K562 (cell line): ENCODE data around the gene NXNL2. TPM values are rescaled to one million over a fixed set of nuclear protein-coding genes. Genes with fewer than 3 reads are reported as not detected.

Experiments used
- ATAC-seq: fragments of 200-7000 bp; cut with Tn5 transposase; 3 replicates; pipeline ENCODE4 v1.9.1; 2020; ENCODE audit warnings: moderate library complexity
- BruUV-seq: library from RNA; stranded (reverse); fragments of 400-500 nt; replicated peaks from 2 replicates; lab custom pipeline; 2021; lab: Mats Ljungman, UMichigan
- CTCF ChIA-PET: fragments of 300-600 bp; formaldehyde crosslinking; extraction: SDS; loops from one replicate; lab custom pipeline; 2021; ENCODE audit warnings: low intra/inter-chr PET ratio; lab: Yijun Ruan, JAX
- POLR2A ChIA-PET: fragments of 300-600, 350-650 bp; sonication (Branson Sonifier 250); formaldehyde crosslinking; extraction: SDS; loops from one replicate; lab custom pipeline; 2021; ENCODE audit warnings: antibody characterized with exemption, inconsistent platforms; lab: Yijun Ruan, JAX
- DNase-seq, 4 experiments: peaks; one replicate each; pipeline versions ENCODE4 v3.0.0 to v3.0.0-alpha.2; 2011 to 2018; ENCODE audit warnings: low spot score in 3 of 4, mixed read lengths in 3 of 4; ENCODE audit errors: extremely low read depth in 1 of 4
- FAIRE-seq: peaks from 2 replicates; lab custom pipeline; 2011; peaks lifted over from hg19 to GRCh38; lab: Jason Lieb, UNC
- H2AFZ ChIP-seq: 2 replicates; pipeline ENCODE4 v1.6.0; 2011; ENCODE audit warnings: low read depth, low read length, control low read depth, inconsistent platforms
- H3K27ac ChIP-seq: fragments of 200-600 bp; 3 replicates; pipeline ENCODE4 v1.8.0; 2011; ENCODE audit warnings: low read depth, mild to moderate bottlenecking, control low read depth, inconsistent platforms, low read length, moderate library complexity, mixed read lengths; ENCODE audit errors: extremely low read depth
- H3K27me3 ChIP-seq, 2 experiments: fragments of 300-600 bp in 1 of 2; 2 replicates in 1 of 2; 3 replicates in 1 of 2; pipeline versions ENCODE4 v1.6.0 to v1.8.0; 2011; ENCODE audit warnings: inconsistent platforms in 2 of 2, low read length in 2 of 2, mild to moderate bottlenecking in 1 of 2, mixed read lengths in 1 of 2, moderate library complexity in 1 of 2; ENCODE audit not compliant: control insufficient read depth in 2 of 2, insufficient read depth in 2 of 2
- H3K36me3 ChIP-seq: fragments of 300-600 bp; 3 replicates; pipeline ENCODE4 v1.8.0; 2011; ENCODE audit warnings: mild to moderate bottlenecking, low read length, inconsistent platforms; ENCODE audit not compliant: control insufficient read depth, insufficient read depth
- H3K4me1 ChIP-seq, 2 experiments: fragments of 200-600 bp in 1 of 2; replicated peaks in 1 of 2; 2 replicates in 1 of 2; 3 replicates in 1 of 2; pipeline versions ENCODE4 v1.5.1 to v1.8.0; 2011; ENCODE audit warnings: inconsistent platforms in 2 of 2, low read length in 2 of 2, mild to moderate bottlenecking in 1 of 2, mixed read lengths in 1 of 2, moderate library complexity in 1 of 2; ENCODE audit not compliant: control insufficient read depth in 2 of 2, insufficient read depth in 2 of 2
- H3K4me2 ChIP-seq: 2 replicates; pipeline ENCODE4 v1.6.1; 2011; ENCODE audit warnings: low read length, control low read depth, inconsistent platforms, mixed read lengths; ENCODE audit not compliant: insufficient read depth
- H3K4me3 ChIP-seq: fragments of 200-600 bp; sonication (generic), shearing (Covaris generic); 2 replicates; pipeline ENCODE4 v1.5.1; 2016; ENCODE audit warnings: control low read depth, inconsistent platforms
- H3K79me2 ChIP-seq: fragments of 200-600 bp; 3 replicates; pipeline ENCODE4 v1.8.0; 2011; ENCODE audit warnings: low read length, inconsistent platforms; ENCODE audit not compliant: control insufficient read depth, insufficient read depth
- H3K9ac ChIP-seq, 2 experiments: 2 replicates each; pipeline versions ENCODE4 v1.6.0 to v1.6.1; 2011; ENCODE audit warnings: low read depth in 2 of 2, low read length in 2 of 2, control low read depth in 1 of 2, inconsistent platforms in 1 of 2, mild to moderate bottlenecking in 1 of 2, mixed read lengths in 1 of 2; ENCODE audit not compliant: insufficient read depth in 1 of 2
- H3K9me1 ChIP-seq: one replicate; pipeline ENCODE4 v1.6.0; 2011; ENCODE audit warnings: inconsistent platforms, mild to moderate bottlenecking, low read length, moderate library complexity; ENCODE audit not compliant: control insufficient read depth, insufficient read depth
- H3K9me3 ChIP-seq: replicated peaks from 2 replicates; pipeline ENCODE4 v1.5.1; 2011; ENCODE audit warnings: low read depth, low read length, inconsistent platforms; ENCODE audit not compliant: control insufficient read depth, insufficient read depth
- H4K20me1 ChIP-seq: replicated peaks from 2 replicates; pipeline ENCODE4 v1.6.1; 2011; ENCODE audit warnings: low read length, inconsistent platforms, mixed read lengths; ENCODE audit not compliant: control insufficient read depth, insufficient read depth
- BDP1 ChIP-seq: IDR thresholded peaks from 3 replicates; pipeline ENCODE4 v1.6.1; 2011; ENCODE audit not compliant: insufficient read length, insufficient read depth
- CBX3 ChIP-seq, 2 experiments: IDR thresholded peaks; 1 replicate in 1 of 2; 2 replicates in 1 of 2; pipeline ENCODE4 v1.6.1; 2012; ENCODE audit warnings: inconsistent platforms in 2 of 2, low read length in 2 of 2, borderline replicate concordance in 1 of 2, control low read depth in 1 of 2
- GABPB1 ChIP-seq: sonication (generic); formaldehyde crosslinking; IDR thresholded peaks from 2 replicates; pipeline ENCODE4 v1.8.0; 2022; ENCODE audit warnings: mild to moderate bottlenecking, missing genetic modification reagents
- GATA2 ChIP-seq: sonication (generic); formaldehyde crosslinking; IDR thresholded peaks from 2 replicates; pipeline ENCODE4 v1.4.0; 2020; ENCODE audit warnings: mild to moderate bottlenecking, missing genetic modification reagents
- IRF2 ChIP-seq: sonication (generic); formaldehyde crosslinking; IDR thresholded peaks from 2 replicates; pipeline ENCODE4 v1.8.1; 2022; ENCODE audit warnings: mild to moderate bottlenecking, missing genetic modification reagents
- KLF1 ChIP-seq: fragments of 450-650 bp; IDR thresholded peaks from 2 replicates; pipeline ENCODE4 v1.6.1; 2016; ENCODE audit warnings: missing genetic modification characterization, missing compliant biosample characterization
- MBD1 ChIP-seq: fragments of 250-450 bp; sonication (Bioruptor Pico); IDR thresholded peaks from 2 replicates; pipeline ENCODE4 v1.8.0; 2022; ENCODE audit warnings: inconsistent platforms
- MLLT1 ChIP-seq, 2 experiments: fragments of 450-650 bp; IDR thresholded peaks; 2 replicates each; pipeline ENCODE4 v1.6.1; 2016
- RBM25 ChIP-seq: fragments of 200-400 bp; formaldehyde crosslinking; IDR thresholded peaks from 2 replicates; pipeline ENCODE4 v1.6.1; 2018; ENCODE audit warnings: low read length, low read depth, moderate library complexity; ENCODE audit not compliant: severe bottlenecking
- TCF3 ChIP-seq: sonication (generic); formaldehyde crosslinking; IDR thresholded peaks from 2 replicates; pipeline ENCODE4 v1.4.0; 2020; ENCODE audit warnings: mild to moderate bottlenecking, missing genetic modification reagents
- THRAP3 ChIP-seq: fragments of 450-650 bp; IDR thresholded peaks from 2 replicates; pipeline ENCODE4 v1.6.1; 2016; ENCODE audit warnings: mild to moderate bottlenecking, inconsistent platforms, borderline replicate concordance
- ZNF165 ChIP-seq: fragments of 250-450 bp; sonication (Bioruptor Pico); IDR thresholded peaks from 2 replicates; pipeline ENCODE4 v1.4.0; 2020; ENCODE audit warnings: borderline replicate concordance
- ZNF717 ChIP-seq: fragments of 250-450 bp; sonication (Bioruptor Pico); IDR thresholded peaks from 2 replicates; pipeline ENCODE4 v1.5.0; 2021
- ZNF76 ChIP-seq: fragments of 250-450 bp; sonication (Bioruptor Pico); IDR thresholded peaks from 2 replicates; pipeline ENCODE4 v1.4.0; 2020; ENCODE audit warnings: mild to moderate bottlenecking, moderate library complexity, borderline replicate concordance
- ZSCAN29 ChIP-seq: fragments of 450-650 bp; IDR thresholded peaks from 2 replicates; pipeline ENCODE4 v1.6.1; 2017
- WGBS: fragments of 100-300 bp; shearing (Covaris generic); methylation state at CpG from one replicate; pipeline ENCODE4 v1.1.6; 2016; ENCODE audit warnings: low coverage, mixed read lengths; ENCODE audit not compliant: insufficient coverage; ENCODE audit errors: missing lambda C conversion rate; 5-methylcytosine and 5-hydroxymethylcytosine counted together
- in situ Hi-C: fragments of 300-500 bp; cut with MboI; formaldehyde crosslinking; loops from 4 replicates; pipeline ENCODE4 v1.15.0; 2018; ENCODE audit warnings: inconsistent platforms, mixed read lengths
- intact Hi-C: fragments of 100-400 bp; cut with micrococcal nuclease; formaldehyde crosslinking; loops from 2 replicates; pipeline ENCODE4 v1.14.2; 2022
- polyA plus RNA-seq, 8 experiments: library from polyadenylated mRNA; depleted of rRNA in 4 of 8; stranded (reverse) in 5 of 8; unstranded in 3 of 8; fragments of >200 nt; fragmentation: Nextera tagmentation in 2 of 8; fragmentation: Illumina TruSeq in 1 of 8; extraction: Ambion mirVana in 2 of 8; extraction: Trizol in 1 of 8; gene quantifications; 2 replicates each; pipeline versions ENCODE4 v1.2.1 to v1.2.3, GENCODE V29; 2011 to 2014; ENCODE audit warnings: inconsistent platforms in 1 of 8, missing spikeins in 1 of 8
- total RNA-seq, 7 experiments: library from RNA; depleted of rRNA in 6 of 7; stranded (reverse); fragments of >200 nt in 6 of 7; fragmentation: Illumina TruSeq in 2 of 7; extraction: Trizol in 2 of 7; gene quantifications; 2 replicates each; pipeline versions ENCODE4 v1.2.1 to v1.2.3, GENCODE V29; 2011 to 2021; ENCODE audit warnings: low replicate concordance in 1 of 7
- TF ChIP-seq, protein P1 (sequence below): IDR thresholded peaks from 2 replicates; pipeline ENCODE4 v1.6.1; 2011; ENCODE audit not compliant: insufficient read length; ENCODE audit errors: extremely low read depth
- TF ChIP-seq, protein P2 (sequence below): fragments of 250-450 bp; sonication (Bioruptor Pico); IDR thresholded peaks from 2 replicates; pipeline ENCODE4 v1.4.0; 2020; ENCODE audit warnings: mild to moderate bottlenecking, moderate library complexity
- TF ChIP-seq, protein P3 (sequence below): sonication (generic); formaldehyde crosslinking; IDR thresholded peaks from 2 replicates; pipeline ENCODE4 v1.5.0; 2020; ENCODE audit warnings: missing genetic modification reagents

NXNL2 gene
- total and polyA plus RNA-seq, 9 of the 15 experiments (the other 6 are each of a cell fraction or from before 2014, with no cell fraction given), result 0.15 to 0.19 TPM; not detected in 7

DNA sequence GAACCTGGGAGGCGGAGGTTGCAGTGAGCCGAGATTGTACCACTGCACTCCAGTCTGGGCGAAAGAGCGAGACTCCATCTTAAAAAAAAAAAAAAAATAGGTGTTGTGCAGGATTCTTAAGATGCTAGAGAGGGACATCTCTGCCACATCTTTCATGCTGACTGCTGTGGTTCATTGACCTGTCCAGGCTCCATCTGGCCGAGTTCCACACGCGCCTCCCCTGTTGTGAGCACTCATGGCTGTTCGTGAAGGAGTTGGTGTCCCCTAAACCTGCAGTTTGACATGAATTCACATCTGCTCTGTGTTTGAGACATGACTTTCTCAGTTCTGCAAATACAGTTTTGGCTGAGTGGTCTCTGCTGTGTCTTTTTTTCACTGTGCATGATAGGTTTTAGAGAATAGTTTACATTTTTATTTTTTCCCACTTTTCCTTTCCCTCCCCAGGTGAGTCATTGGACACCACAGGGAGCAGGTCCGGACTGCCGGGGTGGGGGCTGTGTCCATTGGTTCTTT lies 5.3 kb downstream of the NXNL2 start:
- POLR2A ChIA-PET, result no interaction called here
- CTCF ChIA-PET, result no interaction called here
- no peak for TF ChIP-seq THRAP3
- no peak for TF ChIP-seq TCF3
- TF ChIP-seq GATA2 (CRISPR knock-in tag), result no peak
- no peak for TF ChIP-seq CBX3 (IDR thresholded peaks at IDR 0.05; ENCODE audit: borderline replicate concordance in 1 of 2, low read length in 2 of 2)
- no peak for TF ChIP-seq KLF1 (tag)
- TF ChIP-seq, protein P1, sequence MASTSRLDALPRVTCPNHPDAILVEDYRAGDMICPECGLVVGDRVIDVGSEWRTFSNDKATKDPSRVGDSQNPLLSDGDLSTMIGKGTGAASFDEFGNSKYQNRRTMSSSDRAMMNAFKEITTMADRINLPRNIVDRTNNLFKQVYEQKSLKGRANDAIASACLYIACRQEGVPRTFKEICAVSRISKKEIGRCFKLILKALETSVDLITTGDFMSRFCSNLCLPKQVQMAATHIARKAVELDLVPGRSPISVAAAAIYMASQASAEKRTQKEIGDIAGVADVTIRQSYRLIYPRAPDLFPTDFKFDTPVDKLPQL, result no peak
- TF ChIP-seq, protein P2, sequence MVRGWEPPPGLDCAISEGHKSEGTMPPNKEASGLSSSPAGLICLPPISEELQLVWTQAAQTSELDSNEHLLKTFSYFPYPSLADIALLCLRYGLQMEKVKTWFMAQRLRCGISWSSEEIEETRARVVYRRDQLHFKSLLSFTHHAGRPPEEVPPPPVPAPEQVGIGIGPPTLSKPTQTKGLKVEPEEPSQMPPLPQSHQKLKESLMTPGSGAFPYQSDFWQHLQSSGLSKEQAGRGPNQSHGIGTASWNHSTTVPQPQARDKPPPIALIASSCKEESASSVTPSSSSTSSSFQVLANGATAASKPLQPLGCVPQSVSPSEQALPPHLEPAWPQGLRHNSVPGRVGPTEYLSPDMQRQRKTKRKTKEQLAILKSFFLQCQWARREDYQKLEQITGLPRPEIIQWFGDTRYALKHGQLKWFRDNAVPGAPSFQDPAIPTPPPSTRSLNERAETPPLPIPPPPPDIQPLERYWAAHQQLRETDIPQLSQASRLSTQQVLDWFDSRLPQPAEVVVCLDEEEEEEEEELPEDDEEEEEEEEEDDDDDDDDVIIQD, result no peak
- no peak for TF ChIP-seq IRF2
- no peak for TF ChIP-seq GABPB1
- TF ChIP-seq MLLT1 (IDR thresholded peaks at IDR 0.05), result no peak
- TF ChIP-seq ZSCAN29, result no peak
- no peak for TF ChIP-seq RBM25
- TF ChIP-seq ZNF717 (CRISPR knock-in tag), result no peak
- TF ChIP-seq ZNF76 (CRISPR knock-in tag), result no peak
- TF ChIP-seq, protein P3, sequence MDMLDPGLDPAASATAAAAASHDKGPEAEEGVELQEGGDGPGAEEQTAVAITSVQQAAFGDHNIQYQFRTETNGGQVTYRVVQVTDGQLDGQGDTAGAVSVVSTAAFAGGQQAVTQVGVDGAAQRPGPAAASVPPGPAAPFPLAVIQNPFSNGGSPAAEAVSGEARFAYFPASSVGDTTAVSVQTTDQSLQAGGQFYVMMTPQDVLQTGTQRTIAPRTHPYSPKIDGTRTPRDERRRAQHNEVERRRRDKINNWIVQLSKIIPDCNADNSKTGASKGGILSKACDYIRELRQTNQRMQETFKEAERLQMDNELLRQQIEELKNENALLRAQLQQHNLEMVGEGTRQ (CRISPR knock-in tag), result no peak
- TF ChIP-seq ZNF165, result no peak
- no peak for TF ChIP-seq MBD1 (CRISPR knock-in tag)
- no peak for TF ChIP-seq BDP1

More for the DNA sequence above, 5.3 kb downstream of the NXNL2 start:
- no peaks in the 10 kb centered on the region for H3K9me1 ChIP-seq
- DNase-seq (no peak), ATAC-seq (no peak), FAIRE-seq (no peak)
- H3K79me2 ChIP-seq, result no peaks in the 10 kb centered on the region
- H3K27ac ChIP-seq, result no peak overlapping the region
- 14% methylated on average over 6 of the region's 10 CpGs for WGBS
- H2AFZ ChIP-seq, result no peak overlapping the region
- no peaks in the 10 kb centered on the region for H4K20me1 ChIP-seq
- BruUV-seq, result no TSS peak
- in situ Hi-C loops (no loop called here), intact Hi-C loops (no loop called here)
- no peaks in the 10 kb centered on the region for H3K36me3 ChIP-seq
- H3K9ac ChIP-seq, result no peak overlapping the region
- H3K4me2 ChIP-seq, result no peak overlapping the region
- peaks cover 0 to 12% of the 10 kb centered on the region in 2 experiments; a peak in 2 of 5 replicates for H3K27me3 ChIP-seq
- no peaks in the 10 kb centered on the region for H3K9me3 ChIP-seq
- no peak overlapping the region for H3K4me3 ChIP-seq
- H3K4me1 ChIP-seq, result peaks cover 0 to 8% of the 10 kb centered on the region in 2 experiments; a peak in 3 of 5 replicates
